ENCODE measurements around the gene TRIO. TPM values are rescaled to one million over a fixed set of nuclear protein-coding genes. Genes with fewer than 3 reads are reported as not detected.

TRIO gene
- total RNA-seq, 1 donor from 2014 or later = 170 TPM

DNA sequence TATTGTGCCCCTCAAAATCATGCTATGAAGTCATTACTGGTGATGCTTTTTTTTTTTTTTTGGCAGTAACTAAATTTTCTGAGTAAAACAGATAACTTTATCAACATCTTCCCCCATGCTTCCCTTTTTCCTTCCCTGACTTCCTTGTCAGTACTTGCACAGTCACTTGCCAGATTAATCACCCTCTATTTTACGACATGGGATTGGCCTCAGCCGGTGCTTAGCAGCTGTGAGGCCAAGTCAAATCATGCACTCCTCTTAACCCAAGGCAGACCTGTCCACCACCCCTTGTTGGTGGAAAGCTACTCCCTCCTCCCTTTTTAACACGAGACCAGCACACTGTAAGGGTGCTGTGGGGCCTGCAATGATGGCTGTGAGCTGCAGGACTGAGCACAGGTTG lies 320.5 kb downstream of the TRIO start:
- DNase-seq (ENCODE audit: low read depth) = no peak
- TF ChIP-seq, protein P1, sequence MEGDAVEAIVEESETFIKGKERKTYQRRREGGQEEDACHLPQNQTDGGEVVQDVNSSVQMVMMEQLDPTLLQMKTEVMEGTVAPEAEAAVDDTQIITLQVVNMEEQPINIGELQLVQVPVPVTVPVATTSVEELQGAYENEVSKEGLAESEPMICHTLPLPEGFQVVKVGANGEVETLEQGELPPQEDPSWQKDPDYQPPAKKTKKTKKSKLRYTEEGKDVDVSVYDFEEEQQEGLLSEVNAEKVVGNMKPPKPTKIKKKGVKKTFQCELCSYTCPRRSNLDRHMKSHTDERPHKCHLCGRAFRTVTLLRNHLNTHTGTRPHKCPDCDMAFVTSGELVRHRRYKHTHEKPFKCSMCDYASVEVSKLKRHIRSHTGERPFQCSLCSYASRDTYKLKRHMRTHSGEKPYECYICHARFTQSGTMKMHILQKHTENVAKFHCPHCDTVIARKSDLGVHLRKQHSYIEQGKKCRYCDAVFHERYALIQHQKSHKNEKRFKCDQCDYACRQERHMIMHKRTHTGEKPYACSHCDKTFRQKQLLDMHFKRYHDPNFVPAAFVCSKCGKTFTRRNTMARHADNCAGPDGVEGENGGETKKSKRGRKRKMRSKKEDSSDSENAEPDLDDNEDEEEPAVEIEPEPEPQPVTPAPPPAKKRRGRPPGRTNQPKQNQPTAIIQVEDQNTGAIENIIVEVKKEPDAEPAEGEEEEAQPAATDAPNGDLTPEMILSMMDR (conservative IDR thresholded peaks at IDR 0.05; ENCODE audit: low read depth, low read length) = no peak
- no peak overlapping the region for H3K4me3 ChIP-seq (ENCODE audit: low read depth, low read length)

- no peak overlapping the region for H3K4me3 ChIP-seq (ENCODE audit: low read depth, low read length)
- DNase-seq (ENCODE audit: low read depth) = no peak
- TF ChIP-seq, protein P1 (conservative IDR thresholded peaks at IDR 0.05; ENCODE audit: low read depth, low read length) = no peak
These were observed 321.0 kb downstream of the TRIO start for GRCh38 chr5:14464096-14464495.

- no peak for DNase-seq (ENCODE audit: low read depth)
- TF ChIP-seq, protein P1 (conservative IDR thresholded peaks at IDR 0.05; ENCODE audit: low read depth, low read length) = no peak
- no peak overlapping the region for H3K4me3 ChIP-seq (ENCODE audit: low read depth, low read length)
These were observed 321.5 kb downstream of the TRIO start for GRCh38 chr5:14464671-14465070.

DNA sequence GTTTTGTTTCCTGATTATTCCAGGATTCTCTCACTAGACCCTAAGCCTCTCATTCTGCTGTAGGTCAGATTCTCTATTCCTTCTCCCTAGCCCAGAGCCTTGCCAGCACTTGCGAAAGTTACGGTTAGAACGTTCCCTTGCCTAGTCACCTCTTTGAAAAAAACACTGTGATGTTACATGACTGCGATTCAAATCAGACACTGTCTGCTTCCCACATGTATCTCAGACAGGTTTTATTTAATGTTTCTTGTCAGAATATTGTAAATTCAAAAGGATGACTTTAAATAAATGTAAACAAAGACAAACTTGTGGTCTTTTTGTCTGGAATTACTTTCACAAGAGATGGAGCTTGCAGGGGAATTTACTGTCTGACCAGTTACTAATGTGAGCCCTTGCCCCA lies 322.0 kb downstream of the TRIO start:
- no peak for DNase-seq (ENCODE audit: low read depth)
- no peak overlapping the region for H3K4me3 ChIP-seq (ENCODE audit: low read depth, low read length)
- TF ChIP-seq, protein P1 (conservative IDR thresholded peaks at IDR 0.05; ENCODE audit: low read depth, low read length) = no peak

- TF ChIP-seq, protein P1 (conservative IDR thresholded peaks at IDR 0.05; ENCODE audit: low read depth, low read length) = no peak
- no peak for DNase-seq (ENCODE audit: low read depth)
- no peak overlapping the region for H3K4me3 ChIP-seq (ENCODE audit: low read depth, low read length)
These were observed 322.6 kb downstream of the TRIO start for GRCh38 chr5:14465776-14466175.

DNA sequence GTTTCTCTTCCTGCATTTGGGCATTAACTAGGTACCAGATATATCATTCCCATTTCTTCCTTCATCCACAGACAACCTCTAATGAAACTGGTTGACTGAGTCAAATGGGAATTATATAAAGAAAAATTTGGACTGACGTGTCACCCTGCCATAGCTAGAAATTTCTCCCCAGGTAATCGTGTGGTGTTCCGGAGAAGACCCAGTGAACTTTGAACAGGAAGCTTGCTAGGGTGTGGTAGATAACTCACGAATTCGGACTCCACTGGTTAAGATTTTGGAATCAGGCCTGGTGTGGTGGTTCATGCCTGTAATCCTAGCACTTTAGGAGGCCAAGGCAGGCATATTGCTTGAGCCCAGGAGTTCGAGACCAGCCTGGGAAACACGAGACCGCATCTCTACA lies 324.1 kb downstream of the TRIO start:
- TF ChIP-seq, protein P1 (conservative IDR thresholded peaks at IDR 0.05; ENCODE audit: low read depth, low read length) = no peak
- DNase-seq (ENCODE audit: low read depth) = no peak

DNA sequence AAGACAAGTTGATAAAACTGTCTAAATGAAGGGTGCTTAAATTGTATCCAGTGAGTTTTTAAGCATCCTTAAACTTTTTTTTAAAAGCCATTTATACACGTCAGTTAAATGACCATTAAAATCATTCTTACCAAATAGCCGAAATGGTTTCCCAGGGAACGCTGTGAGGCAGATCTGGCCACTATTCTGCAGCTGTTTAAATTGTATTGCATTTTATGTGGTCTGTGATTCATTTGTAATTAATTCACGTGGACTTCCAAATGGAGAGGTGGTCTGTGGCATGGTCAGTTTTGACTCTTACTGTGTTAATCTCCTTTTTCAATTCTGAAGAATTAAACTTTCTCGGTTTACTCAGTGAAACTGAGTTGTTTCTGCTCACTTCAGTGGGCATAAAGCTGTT lies 324.7 kb downstream of the TRIO start:
- H3K4me3 ChIP-seq (ENCODE audit: low read depth, low read length) = no peak overlapping the region
- TF ChIP-seq, protein P1 (conservative IDR thresholded peaks at IDR 0.05; ENCODE audit: low read depth, low read length) = no peak
- DNase-seq (ENCODE audit: low read depth) = no peak

More for the DNA sequence above, 324.1 kb downstream of the TRIO start:
- H3K4me3 ChIP-seq (ENCODE audit: low read depth, low read length) = no peak overlapping the region
